Left ventricle myocardium inferior (tissue), 1 donor: Measurements from ENCODE around the gene SETX. TPM values are rescaled to one million over a fixed set of nuclear protein-coding genes. Genes with fewer than 3 reads are reported as not detected.
"Not testable (repeated sequence)": the region's sequence is repeated elsewhere in the genome, so short reads cannot be mapped to it uniquely, and the experiment has no call there.

ENCODE experiments used
- DNase-seq: peaks from one replicate; pipeline ENCODE4 v3.0.0-alpha.2; 2020
- H3K27ac ChIP-seq: fragments of 200-600 bp; replicated peaks from 2 replicates; pipeline ENCODE4 v1.8.0; 2021
- H3K27me3 ChIP-seq: fragments of 200-600 bp; 2 replicates; pipeline ENCODE4 v1.8.0; 2021; ENCODE audit warnings: low read depth
- H3K36me3 ChIP-seq: fragments of 200-600 bp; 2 replicates; pipeline ENCODE4 v1.8.0; 2021
- H3K4me1 ChIP-seq: fragments of 200-600 bp; 2 replicates; pipeline ENCODE4 v1.8.0; 2021
- H3K4me3 ChIP-seq: fragments of 200-600 bp; 2 replicates; pipeline ENCODE4 v1.8.0; 2021; ENCODE audit warnings: mild to moderate bottlenecking, moderate library complexity
- H3K9me3 ChIP-seq: fragments of 200-600 bp; replicated peaks from 2 replicates; pipeline ENCODE4 v1.8.0; 2021
- CTCF ChIP-seq: fragments of 200-600 bp; IDR thresholded peaks from 2 replicates; pipeline ENCODE4 v1.8.0; 2021; ENCODE audit warnings: antibody characterized with exemption, mild to moderate bottlenecking, borderline replicate concordance
- intact Hi-C: fragments of 100-400 bp; cut with micrococcal nuclease; formaldehyde crosslinking; loops from one replicate; pipeline ENCODE4 v1.11.0; 2022
- total RNA-seq: library from RNA; stranded (reverse); fragmentation: NEBNext Ultra II Directional; extraction: Animal tissue kit (Norgen Biotek cat#: 25700); gene quantifications from one replicate; pipeline ENCODE4 v1.2.1, GENCODE V29; 2021
- donor health status: DM: no; HTN: yes; CAD: no; lungs with severe emphysema.

Gene SETX
- total RNA-seq, 1 donor from 2014 or later: 23.3 TPM

GRCh38 chr9:132288361-132288760 lies 66.4 kb downstream of the SETX start:
- no peak for DNase-seq
- no peak for TF ChIP-seq CTCF
- Histone ChIP-seq H3K27ac (peak overlapping the region; percentile 49), H3K36me3 (peaks cover 83% of the 10 kb centered on the region), H3K27me3 (no peaks in the 10 kb centered on the region), H3K9me3 (no peaks in the 10 kb centered on the region), H3K4me3 (no peak overlapping the region), H3K4me1 (peaks cover 23% of the 10 kb centered on the region)
- intact Hi-C loops: no loop called here

GRCh38 chr9:132287256-132287760 lies 67.5 kb downstream of the SETX start:
- DNase-seq: no peak
- intact Hi-C loops: no loop called here
- Histone ChIP-seq H3K27ac (no peak overlapping the region), H3K36me3 (peaks cover 85% of the 10 kb centered on the region), H3K4me3 (no peak overlapping the region), H3K27me3 (no peaks in the 10 kb centered on the region), H3K9me3 (no peaks in the 10 kb centered on the region), H3K4me1 (peaks cover 23% of the 10 kb centered on the region)
- TF ChIP-seq CTCF: no peak

- intact Hi-C loops: no loop called here
- H3K9me3 ChIP-seq: no peaks in the 10 kb centered on the region
- peaks cover 96% of the 10 kb centered on the region for H3K36me3 ChIP-seq
- peaks cover 11% of the 10 kb centered on the region for H3K4me1 ChIP-seq
- TF ChIP-seq CTCF: no peak
- no peak for DNase-seq
- no peak overlapping the region for H3K4me3 ChIP-seq
- H3K27ac ChIP-seq: no peak overlapping the region
- H3K27me3 ChIP-seq: no peaks in the 10 kb centered on the region
Measured at GRCh38 chr9:132283863-132284262, 70.9 kb downstream of the SETX start.

- Histone ChIP-seq H3K36me3 (peaks cover 100% of the 10 kb centered on the region), H3K4me1 (peaks cover 4% of the 10 kb centered on the region), H3K4me3 (no peak overlapping the region), H3K9me3 (no peaks in the 10 kb centered on the region), H3K27me3 (no peaks in the 10 kb centered on the region), H3K27ac (no peak overlapping the region)
- DNase-seq: no peak
- intact Hi-C loops: no loop called here
- no peak for TF ChIP-seq CTCF
Measured at GRCh38 chr9:132283165-132283564, 71.6 kb downstream of the SETX start.

- intact Hi-C loops: no loop called here
- H3K27me3 ChIP-seq: no peaks in the 10 kb centered on the region
- no peak overlapping the region for H3K27ac ChIP-seq
- peaks cover 98% of the 10 kb centered on the region for H3K36me3 ChIP-seq
- no peaks in the 10 kb centered on the region for H3K9me3 ChIP-seq
- DNase-seq: no peak
- no peak overlapping the region for H3K4me3 ChIP-seq
- no peak for TF ChIP-seq CTCF
- H3K4me1 ChIP-seq: no peaks in the 10 kb centered on the region
Measured at GRCh38 chr9:132274861-132275260, 79.9 kb downstream of the SETX start.

- intact Hi-C loops, DNase-seq, H3K4me3 ChIP-seq, H3K9me3 ChIP-seq, H3K27me3 ChIP-seq: not testable (repeated sequence)
- H3K27ac ChIP-seq: peak overlapping the region; percentile 71
- peaks cover 45% of the 10 kb centered on the region for H3K4me1 ChIP-seq
- peaks cover 81% of the 10 kb centered on the region for H3K36me3 ChIP-seq
Measured at GRCh38 chr9:132269704-132270516, 84.9 kb downstream of the SETX start.
